HG03159 (cell line): ENCODE results near the gene ACO2.

Experiments
- ATAC-seq: cut with Tn5 transposase; IDR thresholded peaks from one replicate; pipeline ENCODE4 v1.9.1; 2021; ENCODE audit warnings: mild to moderate bottlenecking, moderate library complexity; ENCODE audit not compliant: unreplicated experiment

The ACO2 gene

DNA sequence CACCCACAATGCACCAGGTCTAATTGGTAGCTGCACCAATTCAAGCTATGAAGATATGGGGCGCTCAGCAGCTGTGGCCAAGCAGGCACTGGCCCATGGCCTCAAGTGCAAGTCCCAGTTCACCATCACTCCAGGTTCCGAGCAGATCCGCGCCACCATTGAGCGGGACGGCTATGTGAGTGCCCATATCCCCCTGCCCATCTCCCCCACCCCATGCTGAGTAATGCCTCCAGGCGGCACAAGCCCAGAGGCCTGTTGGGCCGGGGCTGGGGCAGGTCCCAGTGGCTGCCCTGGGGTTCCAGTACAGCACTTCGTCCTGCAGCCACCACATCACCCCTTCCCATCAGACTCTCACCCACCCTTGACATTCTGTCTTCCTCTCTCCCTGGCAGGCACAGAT lies 53.9 kb downstream of the ACO2 start:
- no peak for ATAC-seq

DNA sequence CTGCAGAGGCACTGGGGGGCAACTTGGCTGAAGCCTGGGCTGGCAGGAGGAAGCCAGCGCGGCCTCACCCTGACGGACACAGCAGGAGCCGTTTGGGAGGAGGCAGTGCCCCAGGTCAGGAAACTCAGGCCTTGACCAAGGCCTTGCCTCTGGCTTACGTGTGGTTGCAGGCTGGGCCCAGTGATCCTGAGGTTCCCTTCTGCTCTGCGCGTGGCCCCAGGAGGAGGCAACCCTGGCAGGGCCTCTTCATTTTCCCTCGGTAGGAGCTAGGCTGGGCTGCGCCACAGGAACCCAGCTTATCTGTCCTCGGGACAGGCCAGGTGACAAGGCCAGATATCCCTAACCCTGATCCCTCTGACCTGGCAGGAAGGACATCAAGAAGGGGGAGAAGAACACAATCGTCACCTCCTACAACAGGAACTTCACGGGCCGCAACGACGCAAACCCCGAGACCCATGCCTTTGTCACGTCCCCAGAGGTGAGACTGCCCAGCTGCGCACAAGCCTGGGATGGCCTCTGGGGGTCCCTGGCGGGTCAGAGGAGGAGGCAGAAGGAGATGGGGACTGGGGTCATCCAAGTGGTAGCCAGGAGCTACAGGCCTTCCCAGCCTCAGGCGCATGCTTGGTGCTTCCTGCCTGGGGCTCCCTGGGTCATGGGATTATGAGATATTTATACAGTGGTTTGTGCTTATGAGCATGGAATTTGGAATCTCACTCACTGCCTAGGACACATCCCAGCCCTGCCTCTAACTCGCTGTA lies 54.7 kb downstream of the ACO2 start:
- ATAC-seq: no peak

DNA sequence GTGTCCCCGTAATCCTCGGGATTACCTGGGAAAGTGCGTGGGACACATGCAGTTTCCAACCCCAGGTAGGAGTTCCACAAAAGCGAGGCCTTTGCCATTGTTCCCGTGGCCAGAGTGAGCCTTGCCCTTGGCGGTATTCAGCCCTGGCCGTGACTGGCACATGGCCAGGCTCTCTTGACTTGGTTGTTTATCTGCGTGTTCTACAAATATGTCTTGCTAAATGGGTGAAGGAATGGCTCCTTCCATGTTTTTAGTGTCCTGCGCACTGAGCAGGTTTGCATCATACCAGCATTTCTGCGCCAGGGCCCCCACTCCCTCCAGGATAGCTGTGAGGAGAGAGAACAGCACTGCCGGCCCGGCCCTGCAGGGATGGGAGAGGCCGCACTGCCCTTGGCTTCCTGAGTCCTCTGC lies 55.3 kb downstream of the ACO2 start:
- ATAC-seq: no peak

DNA sequence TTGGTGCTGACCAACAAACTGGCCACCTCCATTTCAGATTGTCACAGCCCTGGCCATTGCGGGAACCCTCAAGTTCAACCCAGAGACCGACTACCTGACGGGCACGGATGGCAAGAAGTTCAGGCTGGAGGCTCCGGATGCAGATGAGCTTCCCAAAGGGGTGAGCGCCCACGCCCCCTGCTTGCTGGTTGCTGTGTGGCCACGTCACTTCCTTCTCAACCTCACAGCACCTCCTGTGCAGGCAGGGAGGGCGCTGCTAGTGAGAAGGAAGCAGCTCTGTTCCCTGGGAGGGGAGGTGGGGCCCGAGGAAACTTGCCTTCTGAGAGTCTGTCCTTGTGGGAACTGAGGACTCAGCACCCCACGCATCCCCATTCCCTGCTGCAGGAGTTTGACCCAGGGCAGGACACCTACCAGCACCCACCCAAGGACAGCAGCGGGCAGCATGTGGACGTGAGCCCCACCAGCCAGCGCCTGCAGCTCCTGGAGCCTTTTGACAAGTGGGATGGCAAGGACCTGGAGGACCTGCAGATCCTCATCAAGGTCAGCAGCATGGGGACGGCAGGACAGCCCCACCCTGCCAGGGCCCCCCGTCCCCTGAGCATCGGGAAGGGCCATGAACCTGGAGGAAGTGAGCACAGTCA lies 56.0 kb downstream of the ACO2 start:
- no peak for ATAC-seq

DNA sequence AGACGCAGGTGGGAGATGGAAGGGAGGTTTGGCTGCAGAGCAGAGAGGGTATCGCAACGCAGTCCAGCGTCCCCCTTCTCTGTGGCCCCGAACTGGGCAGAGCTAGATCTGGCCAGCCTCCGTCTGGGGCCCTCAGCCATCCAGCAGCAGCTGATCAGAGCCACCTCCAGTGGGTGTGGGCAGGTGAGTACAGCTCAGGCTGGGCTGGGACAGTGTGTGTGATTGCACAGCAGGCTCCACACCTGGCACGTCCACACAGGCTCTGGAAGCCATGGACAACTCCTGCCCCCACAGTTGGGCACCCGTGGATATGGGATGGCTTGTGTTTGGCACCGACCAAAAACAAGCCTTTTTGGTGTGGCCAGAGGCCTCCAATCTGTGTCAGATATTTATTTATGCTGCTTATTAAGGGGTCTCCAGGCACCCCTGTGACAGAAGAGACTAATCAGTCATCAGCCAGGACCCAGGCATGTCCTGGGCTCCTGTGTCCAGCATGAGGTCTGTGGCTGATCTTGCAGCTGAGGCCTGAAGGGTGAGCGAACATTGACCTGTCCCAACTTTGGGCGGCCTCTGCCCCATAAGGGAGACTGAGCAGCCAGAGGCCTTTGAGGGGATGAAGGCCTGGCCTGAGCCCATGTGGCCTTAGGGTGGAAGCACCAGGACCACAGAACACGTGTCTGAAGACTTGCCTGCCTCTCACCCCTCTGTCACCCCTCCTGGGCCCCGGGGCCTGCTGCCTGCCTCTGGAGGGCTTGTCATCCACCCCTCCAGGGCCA lies 56.7 kb downstream of the ACO2 start:
- ATAC-seq: no peak

DNA sequence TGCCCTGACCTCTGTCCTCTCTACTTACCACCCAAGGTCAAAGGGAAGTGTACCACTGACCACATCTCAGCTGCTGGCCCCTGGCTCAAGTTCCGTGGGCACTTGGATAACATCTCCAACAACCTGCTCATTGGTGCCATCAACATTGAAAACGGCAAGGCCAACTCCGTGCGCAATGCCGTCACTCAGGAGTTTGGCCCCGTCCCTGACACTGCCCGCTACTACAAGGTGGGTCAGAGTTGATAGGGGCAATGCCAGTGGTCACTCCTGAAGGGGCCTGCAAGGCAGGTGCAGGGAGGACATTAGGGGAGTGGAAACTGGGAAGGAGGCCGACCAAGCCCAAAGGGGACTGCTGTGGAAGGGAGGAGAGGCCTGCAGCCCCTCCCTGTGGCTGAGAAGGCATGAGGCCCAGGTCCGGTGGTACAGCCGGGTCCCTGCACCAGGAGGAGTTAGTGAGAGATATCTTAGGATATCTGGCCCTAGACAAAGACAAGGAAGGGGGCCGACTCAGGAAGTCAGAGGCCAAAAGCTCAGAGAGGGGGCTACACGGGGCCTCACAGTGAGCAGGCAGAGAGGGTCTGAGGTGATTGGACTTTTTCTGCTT lies 57.4 kb downstream of the ACO2 start:
- no peak for ATAC-seq

DNA sequence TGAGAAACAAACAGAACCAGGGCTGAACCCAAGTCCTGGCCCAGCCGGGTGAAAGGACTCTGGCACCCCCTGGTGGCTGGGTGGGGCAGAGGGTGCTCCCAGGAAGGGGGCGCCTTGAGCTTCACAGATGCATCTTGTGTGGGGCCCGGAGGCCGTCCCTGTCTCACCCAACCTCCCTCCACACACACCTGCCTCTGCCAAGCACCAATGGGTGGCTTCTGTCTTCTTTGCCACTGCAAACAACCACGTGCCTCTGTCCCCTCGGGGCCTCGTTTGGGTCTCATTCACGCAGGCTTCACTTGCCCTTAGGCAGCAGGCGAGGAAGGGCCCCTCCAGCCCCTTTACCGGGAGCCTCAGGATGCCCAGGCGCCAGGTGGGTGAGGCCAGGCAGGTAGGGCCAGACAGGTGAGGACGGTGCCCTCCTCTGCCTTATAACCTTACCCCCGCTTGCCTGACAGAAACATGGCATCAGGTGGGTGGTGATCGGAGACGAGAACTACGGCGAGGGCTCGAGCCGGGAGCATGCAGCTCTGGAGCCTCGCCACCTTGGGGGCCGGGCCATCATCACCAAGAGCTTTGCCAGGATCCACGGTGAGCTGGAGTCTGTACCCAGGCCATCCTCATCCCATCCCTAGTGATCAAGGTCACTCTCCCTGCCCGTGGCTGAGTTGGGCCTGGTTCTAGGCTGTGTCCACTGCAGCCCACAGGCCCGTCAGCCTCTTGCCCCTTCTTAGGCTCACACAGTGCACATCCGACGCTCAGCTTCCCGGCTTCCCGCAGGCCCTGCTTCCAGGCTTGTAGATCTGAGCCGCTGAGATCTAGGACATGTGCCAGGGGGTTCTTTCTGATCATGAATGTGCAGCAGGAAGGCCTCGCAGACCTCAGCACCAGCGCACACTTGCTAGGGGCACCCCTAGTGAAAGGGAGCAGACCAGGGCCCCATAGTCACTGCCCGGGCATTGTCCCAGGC lies 58.2 kb downstream of the ACO2 start:
- ATAC-seq: no peak

DNA sequence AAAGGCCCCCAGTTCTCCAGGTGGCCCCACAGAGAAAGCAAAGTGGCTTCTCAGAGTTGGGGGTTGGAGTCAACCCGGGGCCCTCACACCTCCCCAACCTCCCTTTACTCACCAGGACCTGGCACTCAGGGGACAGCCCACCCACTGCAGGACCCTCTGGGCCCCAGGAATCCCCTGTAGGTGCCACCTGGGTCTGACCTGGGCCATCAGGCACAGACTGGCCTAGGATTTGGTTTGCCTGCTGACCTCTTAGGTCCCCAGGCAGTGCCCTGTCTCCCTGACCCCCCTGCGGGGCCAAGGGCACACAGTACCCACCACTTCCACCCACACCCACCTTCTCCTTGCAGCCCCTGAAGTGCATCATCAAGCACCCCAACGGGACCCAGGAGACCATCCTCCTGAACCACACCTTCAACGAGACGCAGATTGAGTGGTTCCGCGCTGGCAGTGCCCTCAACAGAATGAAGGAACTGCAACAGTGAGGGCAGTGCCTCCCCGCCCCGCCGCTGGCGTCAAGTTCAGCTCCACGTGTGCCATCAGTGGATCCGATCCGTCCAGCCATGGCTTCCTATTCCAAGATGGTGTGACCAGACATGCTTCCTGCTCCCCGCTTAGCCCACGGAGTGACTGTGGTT lies 59.3 kb downstream of the ACO2 start:
- ATAC-seq: no peak

DNA sequence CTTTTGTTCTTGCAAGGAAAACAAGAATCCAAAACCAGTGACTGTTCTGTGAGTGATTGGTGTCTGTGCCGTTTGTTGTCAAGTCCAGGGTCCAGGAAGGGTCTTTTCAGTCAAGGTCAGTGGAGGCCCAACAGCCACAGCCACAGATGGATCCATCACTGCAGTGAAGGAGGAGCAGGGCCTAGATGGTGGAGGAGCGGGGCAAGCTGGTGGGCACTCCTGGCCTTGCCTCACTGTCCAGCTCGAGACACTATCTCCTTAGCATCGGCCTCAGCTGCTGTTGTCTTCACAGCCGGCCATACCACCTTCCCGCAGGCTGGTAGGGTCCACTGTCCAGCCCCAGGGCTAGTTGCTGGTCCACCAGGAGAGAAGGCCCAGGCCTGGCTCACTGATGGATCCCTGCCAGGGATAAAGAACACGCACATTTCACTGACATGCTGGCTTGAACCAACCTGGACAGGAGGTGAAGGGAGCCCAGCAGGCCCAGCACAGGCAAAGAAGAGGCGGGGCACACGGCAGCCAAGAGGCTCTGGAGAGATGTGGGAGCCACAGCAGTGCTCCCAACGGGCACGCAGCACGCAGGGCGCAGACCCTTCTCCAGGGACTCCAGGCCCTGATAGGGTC lies 60.1 kb downstream of the ACO2 start:
- no peak for ATAC-seq

DNA sequence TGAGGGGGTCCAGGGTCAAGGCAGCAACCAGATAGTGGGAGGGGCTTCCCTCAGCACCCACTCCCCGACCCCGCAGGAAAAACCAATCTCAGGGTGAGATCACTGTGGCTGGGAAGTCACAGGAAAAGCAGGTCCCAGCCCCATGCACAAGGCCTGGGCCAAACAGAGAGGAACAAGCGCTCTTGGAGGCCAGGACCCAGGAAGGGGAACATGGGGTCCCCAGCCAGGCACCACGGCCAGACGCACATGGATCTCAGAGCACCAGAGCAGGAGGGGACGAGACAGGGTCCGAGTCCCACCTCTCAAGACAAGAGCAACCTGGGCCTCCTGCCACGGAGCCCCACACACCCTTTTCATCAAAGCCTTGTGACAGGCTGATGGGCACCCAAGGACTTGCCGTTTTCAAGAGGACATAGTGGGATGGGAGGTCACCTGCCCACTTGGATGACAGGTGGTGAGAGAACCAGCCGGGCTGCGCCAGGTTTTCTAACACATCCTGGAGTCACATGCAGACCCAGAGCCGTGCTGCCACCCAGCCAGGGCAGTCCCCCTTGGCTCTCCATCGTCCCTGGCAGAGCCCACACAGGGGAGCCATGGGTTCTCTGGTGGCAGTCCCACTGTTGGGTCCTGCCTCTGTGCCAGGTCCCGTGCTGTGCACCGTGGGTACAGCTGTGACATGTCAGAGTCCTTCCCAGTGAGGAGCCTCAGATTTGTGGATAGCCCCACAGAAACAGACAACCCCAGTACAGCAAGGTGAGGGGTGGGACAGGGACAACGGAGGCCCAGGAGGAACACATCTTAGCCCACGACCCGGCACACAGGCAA lies 62.2 kb downstream of the ACO2 start:
- ATAC-seq: no peak

DNA sequence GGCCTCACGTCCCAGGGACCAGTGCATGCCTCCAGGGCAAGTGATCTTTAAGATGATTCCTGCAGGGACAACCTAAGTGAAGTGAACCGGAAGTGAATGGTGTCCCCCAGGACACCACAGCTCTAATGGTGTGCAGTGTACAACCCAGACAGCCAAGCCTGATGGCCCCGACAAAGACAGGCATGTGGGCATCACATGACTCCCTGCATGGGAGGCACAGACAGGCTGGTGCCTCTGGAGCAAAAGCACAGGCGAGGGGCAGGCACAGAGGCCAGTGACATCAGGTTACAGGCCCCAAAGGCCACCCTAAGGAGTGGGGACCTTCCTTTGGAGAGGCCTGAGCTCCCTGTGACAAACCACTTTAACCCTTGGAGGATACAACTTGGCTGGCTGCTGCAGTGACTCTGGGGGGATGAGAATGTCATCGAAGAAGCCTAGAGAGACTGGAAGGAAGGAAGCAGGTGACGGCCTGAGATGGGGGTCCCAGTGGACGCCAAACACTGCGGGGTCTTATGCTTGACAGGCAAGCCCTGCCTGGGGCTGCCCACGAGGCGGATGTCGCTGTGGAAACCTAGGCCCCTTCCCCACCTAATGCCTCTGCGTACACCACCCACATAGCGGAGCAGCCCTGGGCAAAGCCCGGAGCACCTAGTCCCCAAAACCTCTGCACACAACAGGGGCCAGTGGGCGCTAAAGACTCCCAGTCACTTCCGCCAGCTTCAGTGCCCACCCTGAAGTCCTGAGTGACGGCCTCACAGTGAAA lies 63.0 kb downstream of the ACO2 start:
- ATAC-seq: no peak

DNA sequence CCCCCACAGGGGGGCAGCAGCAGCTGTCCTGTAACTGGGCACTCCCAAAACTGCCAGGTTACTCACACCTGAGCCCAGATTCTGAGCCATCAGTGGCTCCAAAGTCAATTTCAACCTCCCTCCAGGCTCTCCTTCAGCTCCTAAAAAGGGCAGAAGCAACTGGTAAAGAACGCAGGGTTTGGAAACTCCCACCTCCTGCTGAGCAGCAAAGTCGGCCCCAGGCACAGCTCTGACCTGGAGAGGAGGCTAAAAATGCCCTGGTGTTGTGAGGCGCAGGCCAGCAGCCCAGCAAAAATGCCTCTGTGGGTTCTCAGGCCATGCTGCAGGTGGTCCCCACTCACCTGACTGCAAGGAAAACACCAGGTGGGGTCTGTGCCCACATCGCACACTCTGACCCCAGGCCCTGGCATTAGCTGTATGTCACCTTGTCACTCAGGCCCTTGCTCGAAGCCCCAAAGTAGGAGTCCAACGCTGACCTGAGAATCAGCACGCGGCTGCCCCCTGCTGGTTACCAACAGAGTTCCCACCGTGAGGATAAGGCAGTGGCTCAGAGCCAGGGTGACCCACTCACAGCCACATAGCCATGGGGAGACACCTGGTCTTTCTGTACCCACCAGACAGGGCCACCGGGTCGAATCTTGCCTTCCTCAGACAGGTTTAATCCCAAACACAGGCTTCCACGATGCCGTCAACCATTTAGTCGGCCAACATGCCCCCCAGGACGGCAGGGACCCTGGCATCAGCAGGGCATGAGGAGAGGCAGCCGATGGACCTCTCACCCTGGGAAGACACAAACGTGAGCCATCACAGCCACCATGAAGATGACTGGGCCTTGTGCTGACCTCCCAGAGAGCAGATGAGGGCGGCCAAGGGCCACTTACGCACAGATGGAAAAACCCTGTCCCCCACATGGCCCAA lies 64.2 kb downstream of the ACO2 start:
- no peak for ATAC-seq

DNA sequence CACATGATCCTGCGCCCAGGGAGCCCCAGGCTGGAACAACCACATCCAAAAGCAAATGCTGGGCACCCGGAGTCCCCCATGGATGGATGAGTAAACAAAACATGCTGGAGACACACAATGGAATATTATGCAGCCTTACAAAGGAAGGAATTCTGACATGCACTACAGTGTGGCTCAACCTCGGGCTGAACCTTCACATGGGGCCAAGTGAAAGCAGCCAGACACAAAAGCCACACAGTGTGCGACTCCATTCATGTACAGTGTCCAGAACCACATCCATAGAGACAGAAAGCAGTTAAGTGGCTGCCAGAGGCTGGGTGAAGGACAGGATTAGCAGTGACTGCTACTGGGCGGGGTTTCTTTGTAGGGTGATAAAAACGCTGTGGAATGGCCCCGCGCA lies 65.3 kb downstream of the ACO2 start:
- no peak for ATAC-seq

DNA sequence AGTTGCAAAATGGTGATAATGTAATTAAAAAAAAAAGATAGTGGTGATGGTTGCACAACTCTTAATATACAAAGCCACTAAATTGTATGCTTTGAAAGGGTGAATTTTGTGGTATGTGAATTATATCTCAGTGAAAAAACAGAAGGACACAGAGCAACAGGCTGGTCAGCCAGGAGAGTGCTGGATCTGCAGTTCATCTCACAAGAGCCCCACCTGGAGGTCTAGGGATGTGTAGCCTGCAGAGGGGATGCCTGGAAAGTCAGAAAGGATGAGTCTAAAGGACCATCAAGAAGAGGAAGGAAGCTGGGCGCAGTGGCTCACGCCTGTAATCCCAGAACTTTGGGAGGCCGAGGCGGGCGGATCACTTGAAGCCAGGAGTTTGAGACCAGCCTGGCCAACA lies 66.3 kb downstream of the ACO2 start:
- ATAC-seq: no peak

DNA sequence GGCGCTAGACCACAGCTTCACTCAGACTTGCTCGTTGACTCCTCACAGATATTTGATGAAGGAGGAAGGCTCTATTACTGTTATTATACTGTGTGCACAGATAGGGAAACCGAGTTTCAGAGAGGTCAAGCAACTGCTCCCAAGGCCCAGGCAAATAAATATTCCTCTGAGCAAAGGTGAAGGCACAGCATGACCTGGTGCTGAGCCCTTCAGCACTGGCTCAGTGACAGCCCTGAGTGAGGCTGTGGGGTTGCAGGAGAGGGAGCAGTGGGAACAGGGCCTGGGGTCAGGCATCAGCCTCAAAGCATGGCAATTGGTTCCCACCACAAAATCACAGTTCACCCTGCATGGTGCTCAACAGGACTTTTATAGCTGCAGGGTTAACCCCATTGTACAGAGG lies 68.3 kb downstream of the ACO2 start:
- ATAC-seq: no peak

DNA sequence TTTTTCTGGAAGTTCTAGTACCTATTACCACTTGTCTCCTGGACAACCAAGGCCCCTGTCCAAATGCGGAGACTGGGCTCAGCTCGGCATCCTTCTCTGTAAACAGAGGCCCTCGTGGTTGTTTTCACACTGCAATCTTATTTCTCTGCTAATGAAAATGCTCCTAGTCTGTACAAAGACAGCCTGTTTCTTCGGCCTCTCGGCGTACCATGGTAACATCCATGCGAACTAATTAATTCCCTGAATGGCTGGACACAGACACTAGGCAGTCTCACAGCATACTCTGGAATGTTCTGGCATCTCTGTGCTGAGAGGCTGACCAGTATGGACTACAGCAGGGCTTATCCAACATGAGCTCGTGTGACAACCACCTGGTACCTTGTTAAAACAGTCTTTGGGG lies 69.7 kb downstream of the ACO2 start:
- ATAC-seq: no peak
